Measurements from ENCODE around the gene GIPC1. TPM values are rescaled to one million over a fixed set of nuclear protein-coding genes. Genes with fewer than 3 reads are reported as not detected.
A peak's percentile ranks its signal among the peaks of the same experiment; 100 is the strongest.

GIPC1 gene
- total RNA-seq, 1 donor from 2014 or later = 81.0 TPM

GRCh38 chr19:14503285-14503684, 7.4 kb upstream of the GIPC1 start:
- H3K4me3 ChIP-seq = no peak overlapping the region
- no peaks in the 10 kb centered on the region for H3K9me3 ChIP-seq
- intact Hi-C loops (cut with DNase I) = no loop called here
- H3K27ac ChIP-seq = no peak overlapping the region
- TF ChIP-seq CTCF (IDR thresholded peaks at IDR 0.05) (no peak), POLR2AphosphoS5 (IDR thresholded peaks at IDR 0.05; ENCODE audit: insufficient read depth in 1 of 2, low read depth in 1 of 2) (no peak), POLR2A (IDR thresholded peaks at IDR 0.05) (no peak)
- no peaks in the 10 kb centered on the region for H3K36me3 ChIP-seq
- H3K4me1 ChIP-seq = peaks cover 3% of the 10 kb centered on the region
- H3K27me3 ChIP-seq = no peaks in the 10 kb centered on the region
- no peak for DNase-seq (ENCODE audit: extremely low spot score in 2 of 2)

- H3K4me1 ChIP-seq = peaks cover 11% of the 10 kb centered on the region
- no peaks in the 10 kb centered on the region for H3K27me3 ChIP-seq
- no peak for DNase-seq (ENCODE audit: extremely low spot score in 2 of 2)
- no peak for TF ChIP-seq POLR2A (IDR thresholded peaks at IDR 0.05)
- no peak for TF ChIP-seq POLR2AphosphoS5 (IDR thresholded peaks at IDR 0.05; ENCODE audit: insufficient read depth in 1 of 2, low read depth in 1 of 2)
- no peak for TF ChIP-seq CTCF (IDR thresholded peaks at IDR 0.05)
- H3K4me3 ChIP-seq = no peak overlapping the region
- no peak overlapping the region for H3K27ac ChIP-seq
- H3K36me3 ChIP-seq = no peaks in the 10 kb centered on the region
- intact Hi-C loops (cut with DNase I) = no loop called here
- H3K9me3 ChIP-seq = no peaks in the 10 kb centered on the region
Measured at GRCh38 chr19:14502334-14503092, 6.6 kb upstream of the GIPC1 start.

- Histone ChIP-seq H3K27me3 (no peaks in the 10 kb centered on the region), H3K36me3 (no peaks in the 10 kb centered on the region), H3K4me3 (no peak overlapping the region), H3K9me3 (no peaks in the 10 kb centered on the region), H3K4me1 (peaks cover 53% of the 10 kb centered on the region), H3K27ac (peak overlapping the region; percentile 77)
- DNase-seq (ENCODE audit: extremely low spot score in 2 of 2) = no peak
- intact Hi-C loops (cut with DNase I) = no loop called here
- no peak for TF ChIP-seq POLR2A (IDR thresholded peaks at IDR 0.05)
- TF ChIP-seq POLR2AphosphoS5 (IDR thresholded peaks at IDR 0.05; ENCODE audit: insufficient read depth in 1 of 2, low read depth in 1 of 2) = peak; percentile 15 to 20
Measured at GRCh38 chr19:14497228-14497921, 1.4 kb upstream of the GIPC1 start.

GRCh38 chr19:14496834-14497227, 904 bp upstream of the GIPC1 start:
- peak overlapping the region; percentile 77 for H3K27ac ChIP-seq
- H3K36me3 ChIP-seq = no peaks in the 10 kb centered on the region
- no peaks in the 10 kb centered on the region for H3K27me3 ChIP-seq
- peak overlapping the region; percentile 87 to 88 for H3K4me3 ChIP-seq
- H3K9me3 ChIP-seq = no peaks in the 10 kb centered on the region
- peaks cover 54% of the 10 kb centered on the region for H3K4me1 ChIP-seq
- TF ChIP-seq POLR2A (IDR thresholded peaks at IDR 0.05) (no peak), POLR2AphosphoS5 (IDR thresholded peaks at IDR 0.05; ENCODE audit: insufficient read depth in 1 of 2, low read depth in 1 of 2) (no peak), CTCF (IDR thresholded peaks at IDR 0.05) (no peak)
- DNase-seq (ENCODE audit: extremely low spot score in 2 of 2) = no peak
- intact Hi-C loops (cut with DNase I) = no loop called here

- H3K27ac ChIP-seq = peak overlapping the region; percentile 77
- H3K27me3 ChIP-seq = no peaks in the 10 kb centered on the region
- DNase-seq (ENCODE audit: extremely low spot score in 2 of 2) = no peak
- peaks cover 54% of the 10 kb centered on the region for H3K4me1 ChIP-seq
- TF ChIP-seq CTCF (IDR thresholded peaks at IDR 0.05) (no peak), POLR2A (IDR thresholded peaks at IDR 0.05) (no peak), POLR2AphosphoS5 (IDR thresholded peaks at IDR 0.05; ENCODE audit: insufficient read depth in 1 of 2, low read depth in 1 of 2) (no peak)
- H3K4me3 ChIP-seq = peak overlapping the region; percentile 87 to 88
- H3K36me3 ChIP-seq = peaks cover 0 to 6% of the 10 kb centered on the region in 2 donors
- intact Hi-C loops (cut with DNase I) = no loop called here
- H3K9me3 ChIP-seq = no peaks in the 10 kb centered on the region
Measured at GRCh38 chr19:14495672-14496028, 277 bp downstream of the GIPC1 start.

Data from vagina (tissue), 2 donors.